IMR-90 (cell line): ENCODE data around the gene TCEA2. TPM values are rescaled to one million over a fixed set of nuclear protein-coding genes. Genes with fewer than 3 reads are reported as not detected.

Experiments used
- ATAC-seq: fragments of 200-7000 bp; cut with Tn5 transposase; 2 replicates; pipeline ENCODE4 v1.9.1; 2020; ENCODE audit warnings: low read depth, mild to moderate bottlenecking, moderate library complexity
- BruUV-seq: library from RNA; stranded (reverse); fragments of 400-500 nt; replicated peaks from 2 replicates; lab custom pipeline; 2021; lab: Mats Ljungman, UMichigan
- CTCF ChIA-PET: fragments of 300-600 bp; formaldehyde crosslinking; extraction: SDS; loops from one replicate; lab custom pipeline; 2021; ENCODE audit warnings: antibody characterized with exemption; lab: Yijun Ruan, JAX
- POLR2A ChIA-PET: fragments of 300-600 bp; sonication (Branson Sonifier 250); formaldehyde crosslinking; loops from one replicate; lab custom pipeline; 2022; ENCODE audit warnings: antibody characterized with exemption; ENCODE audit not compliant: unreplicated experiment; lab: Charles Lee
- DNase-seq: peaks from one replicate; pipeline ENCODE4 v3.0.0; 2013
- H2AFZ ChIP-seq: replicated peaks from 2 replicates; pipeline ENCODE3; 2013; ENCODE audit warnings: low read length, mild to moderate bottlenecking; ENCODE audit not compliant: poor library complexity
- H2AK5ac ChIP-seq: 2 replicates; pipeline ENCODE4 v1.6.1; 2013; ENCODE audit warnings: low read depth, low read length, inconsistent platforms
- H2AK9ac ChIP-seq: replicated peaks from 2 replicates; pipeline ENCODE3; 2013; ENCODE audit warnings: mild to moderate bottlenecking, low read depth, low read length, moderate library complexity; ENCODE audit not compliant: poor library complexity
- H2BK120ac ChIP-seq: 2 replicates; pipeline ENCODE4 v1.6.1; 2013; ENCODE audit warnings: low read depth, low read length, inconsistent platforms
- H2BK15ac ChIP-seq: 3 replicates; pipeline ENCODE4 v1.6.1; 2013; ENCODE audit warnings: low read depth, low read length, inconsistent platforms
- H2BK20ac ChIP-seq: 2 replicates; pipeline ENCODE4 v1.6.1; 2013; ENCODE audit warnings: low read depth, mild to moderate bottlenecking, inconsistent platforms, low read length, moderate library complexity
- H2BK5ac ChIP-seq: 2 replicates; pipeline ENCODE4 v1.6.1; 2013; ENCODE audit warnings: mild to moderate bottlenecking, low read depth, low read length, inconsistent platforms; ENCODE audit not compliant: poor library complexity, severe bottlenecking
- H3K14ac ChIP-seq: replicated peaks from 2 replicates; pipeline ENCODE4 v1.6.1; 2013; ENCODE audit warnings: low read depth, low read length, inconsistent platforms
- H3K18ac ChIP-seq: 2 replicates; pipeline ENCODE4 v1.6.1; 2013; ENCODE audit warnings: low read depth, low read length, control low read depth
- H3K23ac ChIP-seq: 2 replicates; pipeline ENCODE4 v1.6.1; 2013; ENCODE audit warnings: low read depth, low read length, inconsistent platforms
- H3K27ac ChIP-seq: 2 replicates; pipeline ENCODE4 v1.5.1; 2013; ENCODE audit warnings: mild to moderate bottlenecking, control low read depth, low read length; ENCODE audit not compliant: insufficient read depth
- H3K27me3 ChIP-seq: 2 replicates; pipeline ENCODE4 v1.6.1; 2013; ENCODE audit warnings: low read length; ENCODE audit not compliant: control insufficient read depth, insufficient read depth
- H3K36me3 ChIP-seq: 2 replicates; pipeline ENCODE4 v1.6.1; 2013; ENCODE audit warnings: low read length, mixed read lengths; ENCODE audit not compliant: control insufficient read depth, insufficient read depth
- H3K4ac ChIP-seq: 2 replicates; pipeline ENCODE4 v1.6.1; 2013; ENCODE audit warnings: low read depth, low read length, inconsistent platforms
- H3K4me1 ChIP-seq: 2 replicates; pipeline ENCODE4 v1.6.1; 2013; ENCODE audit warnings: low read length, mixed read lengths; ENCODE audit not compliant: control insufficient read depth, insufficient read depth
- H3K4me2 ChIP-seq: 2 replicates; pipeline ENCODE4 v1.6.1; 2013; ENCODE audit warnings: low read depth, mild to moderate bottlenecking, control low read depth, low read length, moderate library complexity
- H3K4me3 ChIP-seq: 2 replicates; pipeline ENCODE4 v1.5.1; 2013; ENCODE audit warnings: low read depth, mild to moderate bottlenecking, control low read depth, low read length, moderate library complexity; ENCODE audit not compliant: insufficient read depth
- H3K56ac ChIP-seq: 2 replicates; pipeline ENCODE4 v1.6.1; 2013; ENCODE audit warnings: low read length, inconsistent platforms; ENCODE audit not compliant: insufficient read depth; ENCODE audit errors: extremely low read depth
- H3K79me1 ChIP-seq, 2 experiments: 2 replicates each; pipeline ENCODE4 v1.6.1; 2013; ENCODE audit warnings: low read length in 2 of 2, inconsistent platforms in 1 of 2, low read depth in 1 of 2
- H3K9ac ChIP-seq: 2 replicates; pipeline ENCODE4 v1.6.1; 2013; ENCODE audit warnings: low read depth, low read length, control low read depth
- H3K9me1 ChIP-seq: 2 replicates; pipeline ENCODE4 v1.6.1; 2013; ENCODE audit warnings: low read length, inconsistent platforms; ENCODE audit not compliant: insufficient read depth
- H3K9me3 ChIP-seq: 2 replicates; pipeline ENCODE4 v1.6.1; 2013; ENCODE audit warnings: low read length; ENCODE audit not compliant: control insufficient read depth, insufficient read depth
- H4K20me1 ChIP-seq: 2 replicates; pipeline ENCODE4 v1.6.1; 2013; ENCODE audit warnings: low read length, inconsistent platforms; ENCODE audit not compliant: insufficient read depth
- H4K5ac ChIP-seq: 2 replicates; pipeline ENCODE4 v1.6.1; 2013; ENCODE audit warnings: mild to moderate bottlenecking, low read depth, low read length, control low read depth
- H4K8ac ChIP-seq, 2 experiments: 2 replicates each; pipeline ENCODE4 v1.6.1; 2013; ENCODE audit warnings: low read depth in 2 of 2, low read length in 2 of 2, control low read depth in 1 of 2, inconsistent platforms in 1 of 2
- H4K91ac ChIP-seq: 2 replicates; pipeline ENCODE4 v1.6.1; 2013; ENCODE audit warnings: low read depth, low read length, inconsistent platforms; ENCODE audit not compliant: insufficient read depth
- CHD1 ChIP-seq: IDR thresholded peaks from 2 replicates; pipeline ENCODE4 v1.6.1; 2012; ENCODE audit warnings: low read depth, low read length, improper control_type of control experiment
- NFE2L2 ChIP-seq: fragments of 150-350 bp; IDR thresholded peaks from 2 replicates; pipeline ENCODE4 v1.6.1; 2016; ENCODE audit warnings: low read depth, mild to moderate bottlenecking, low read length
- WGBS, 2 experiments: methylation state at CpG; one replicate each; pipeline versions ENCODE4 v1.1.5 to v1.1.7; 2013; ENCODE audit warnings: missing lambda C conversion rate in 2 of 2; ENCODE audit not compliant: insufficient read length in 1 of 2; ENCODE audit errors: extremely low coverage in 2 of 2; 5-methylcytosine and 5-hydroxymethylcytosine counted together
- dilution Hi-C: fragments of 300-500 bp; cut with HindIII; formaldehyde crosslinking; loops from one replicate; pipeline ENCODE4 v1.14.3; 2018; ENCODE audit warnings: low sequenced_read_pairs; ENCODE audit not compliant: unreplicated experiment
- in situ Hi-C: fragments of 300-500 bp; cut with MboI; formaldehyde crosslinking; loops from 3 replicates; pipeline ENCODE4 v1.14.3; 2019; ENCODE audit warnings: low sequenced_read_pairs, inconsistent platforms, mixed read lengths
- intact Hi-C: fragments of 100-400 bp; cut with micrococcal nuclease; formaldehyde crosslinking; loops from 2 replicates; pipeline ENCODE4 v1.10.0; 2022
- polyA plus RNA-seq, 3 experiments: library from polyadenylated mRNA; depleted of rRNA; stranded (reverse); fragments of >200 nt; gene quantifications; 2 replicates each; pipeline ENCODE4 v1.2.3, GENCODE V29; 2012; ENCODE audit warnings: low replicate concordance in 1 of 3
- total RNA-seq: library from RNA; depleted of rRNA; stranded (reverse); fragments of >200 nt; gene quantifications from 2 replicates; pipeline ENCODE4 v1.2.3, GENCODE V29; 2012
- TF ChIP-seq, protein P1 (sequence below): conservative IDR thresholded peaks from 2 replicates; pipeline ENCODE4 v1.5.1; 2012; ENCODE audit warnings: mild to moderate bottlenecking, low read depth, low read length, improper control_type of control experiment

TCEA2 gene
- total and polyA plus RNA-seq, 2 of the 4 experiments (the other 2 are of a cell fraction), result 9.3 to 30.0 TPM

DNA sequence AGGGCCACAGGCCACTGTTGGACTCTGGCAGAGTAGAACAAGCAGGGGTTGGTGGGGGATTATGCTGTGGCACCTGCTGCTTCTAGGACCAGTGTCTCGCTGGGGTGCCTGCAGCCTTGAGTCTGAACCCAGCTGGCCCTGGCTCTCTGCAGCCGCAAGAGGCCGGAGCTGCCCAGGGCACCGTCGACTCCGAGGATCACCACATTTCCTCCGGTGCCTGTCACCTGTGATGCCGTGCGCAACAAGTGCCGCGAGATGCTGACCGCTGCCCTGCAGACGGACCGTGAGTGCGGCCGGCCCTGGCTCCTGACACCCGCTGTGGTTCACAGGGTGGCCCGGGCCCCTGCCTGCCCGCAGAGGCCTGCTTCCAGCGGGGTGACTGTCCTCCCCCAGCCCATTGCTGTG is 6.2 kb downstream of the TCEA2 start:
- Histone ChIP-seq H4K8ac (no peak overlapping the region), H2BK5ac (no peak overlapping the region), H4K20me1 (peaks cover 10% of the 10 kb centered on the region; the same call in 1 of the 2 replicates), H3K14ac (no peak overlapping the region), H3K36me3 (peaks cover 16% of the 10 kb centered on the region; the same call in 1 of the 2 replicates), H2BK120ac (no peak overlapping the region), H4K91ac (no peak overlapping the region), H3K4me2 (no peak overlapping the region), H2AK9ac (no peak overlapping the region), H3K23ac (no peak overlapping the region), H2AFZ (no peak overlapping the region), H3K9me3 (no peaks in the 10 kb centered on the region), H3K79me1 (peaks cover 0 to 21% of the 10 kb centered on the region in 2 experiments; a peak in 2 of 4 replicates), H3K4me3 (no peak overlapping the region), H3K27me3 (no peaks in the 10 kb centered on the region), H2BK15ac (no peak overlapping the region), H3K56ac (no peak overlapping the region), H3K9ac (no peak overlapping the region), H3K4me1 (peaks cover 17% of the 10 kb centered on the region), H3K27ac (no peak overlapping the region), H2AK5ac (no peak overlapping the region), H4K5ac (no peak overlapping the region), H3K18ac (no peak overlapping the region), H3K9me1 (peaks cover 12% of the 10 kb centered on the region; the same call in 1 of the 2 replicates), H3K4ac (no peak overlapping the region), H2BK20ac (no peak overlapping the region)
- ChIA-PET POLR2A (no interaction called here), CTCF (interaction anchor here (0.6 to 1.8 kb wide), 3 partner anchors 11 to 51 kb away, joined by 3 to 6 read pairs (median 3); no protein-coding TSS in a partner anchor)
- TF ChIP-seq, protein P1, sequence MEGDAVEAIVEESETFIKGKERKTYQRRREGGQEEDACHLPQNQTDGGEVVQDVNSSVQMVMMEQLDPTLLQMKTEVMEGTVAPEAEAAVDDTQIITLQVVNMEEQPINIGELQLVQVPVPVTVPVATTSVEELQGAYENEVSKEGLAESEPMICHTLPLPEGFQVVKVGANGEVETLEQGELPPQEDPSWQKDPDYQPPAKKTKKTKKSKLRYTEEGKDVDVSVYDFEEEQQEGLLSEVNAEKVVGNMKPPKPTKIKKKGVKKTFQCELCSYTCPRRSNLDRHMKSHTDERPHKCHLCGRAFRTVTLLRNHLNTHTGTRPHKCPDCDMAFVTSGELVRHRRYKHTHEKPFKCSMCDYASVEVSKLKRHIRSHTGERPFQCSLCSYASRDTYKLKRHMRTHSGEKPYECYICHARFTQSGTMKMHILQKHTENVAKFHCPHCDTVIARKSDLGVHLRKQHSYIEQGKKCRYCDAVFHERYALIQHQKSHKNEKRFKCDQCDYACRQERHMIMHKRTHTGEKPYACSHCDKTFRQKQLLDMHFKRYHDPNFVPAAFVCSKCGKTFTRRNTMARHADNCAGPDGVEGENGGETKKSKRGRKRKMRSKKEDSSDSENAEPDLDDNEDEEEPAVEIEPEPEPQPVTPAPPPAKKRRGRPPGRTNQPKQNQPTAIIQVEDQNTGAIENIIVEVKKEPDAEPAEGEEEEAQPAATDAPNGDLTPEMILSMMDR, result no peak
- TF ChIP-seq CHD1, result no peak
- TF ChIP-seq NFE2L2, result no peak
- ATAC-seq (no peak), DNase-seq (no peak)
- WGBS, 2 experiments, result 84% methylated on average over 11 of the region's 20 CpGs; no CpG with 5 or more reads in 1 of the 2 experiments
- intact Hi-C loops, result no loop called here
- in situ Hi-C loops, result no loop called here
- dilution Hi-C loops, result no loop called here
- no TSS peak for BruUV-seq
